ENCODE measurements around the gene TFF2.
A peak's percentile ranks its signal among the peaks of the same experiment; 100 is the strongest.

TFF2 gene

GRCh38 chr21:42350927-42351426 lies at the start of gene TFF2:
Gene TFF2, minus strand, starts transcription at chr21:42350994. Its CDS starts 37 bp downstream, at chr21:42350957.
- no peak for DNase-seq

GRCh38 chr21:42400525-42400924 lies 49.7 kb upstream of the TFF2 start:
- no peak for DNase-seq

GRCh38 chr21:42398436-42399028 lies 47.7 kb upstream of the TFF2 start:
- no peak for DNase-seq

GRCh38 chr21:42397746-42398394 lies 47.1 kb upstream of the TFF2 start:
- no peak for DNase-seq

GRCh38 chr21:42396799-42397745 lies 46.3 kb upstream of the TFF2 start:
- no peak for DNase-seq

- DNase-seq = peak in 3 of 51 donors; percentile 5 to 10 (median 9)
Observed at GRCh38 chr21:42395905-42396651, 45.3 kb upstream of the TFF2 start, which contains the start of gene TMPRSS3. Gene TMPRSS3, minus strand, starts transcription at chr21:42396052. Its CDS starts 635 bp downstream, at chr21:42395417.

- DNase-seq = no peak
Observed at GRCh38 chr21:42395302-42395701, 44.5 kb upstream of the TFF2 start.

GRCh38 chr21:42393443-42393950 lies 42.7 kb upstream of the TFF2 start:
- no peak for DNase-seq

- DNase-seq = no peak
Observed at GRCh38 chr21:42392731-42393442, 42.1 kb upstream of the TFF2 start.

- no peak for DNase-seq
Observed at GRCh38 chr21:42391297-42391696, 40.5 kb upstream of the TFF2 start.

- no peak for DNase-seq
Observed at GRCh38 chr21:42390696-42391095, 39.9 kb upstream of the TFF2 start.

- DNase-seq = no peak
Observed at GRCh38 chr21:42390193-42390592, 39.4 kb upstream of the TFF2 start.

GRCh38 chr21:42389449-42389835 lies 38.6 kb upstream of the TFF2 start:
- no peak for DNase-seq

- no peak for DNase-seq
Observed at GRCh38 chr21:42388740-42389448, 38.1 kb upstream of the TFF2 start.

GRCh38 chr21:42387843-42388340 lies 37.1 kb upstream of the TFF2 start:
- DNase-seq = no peak

- no peak for DNase-seq
Observed at GRCh38 chr21:42387164-42387563, 36.4 kb upstream of the TFF2 start.

- no peak for DNase-seq
Observed at GRCh38 chr21:42386034-42386591, 35.3 kb upstream of the TFF2 start.

GRCh38 chr21:42385619-42386018 lies 34.8 kb upstream of the TFF2 start:
- DNase-seq = no peak

GRCh38 chr21:42384989-42385388 lies 34.2 kb upstream of the TFF2 start:
- DNase-seq = no peak

Data from hypothalamus (tissue), 51 donors.